NCI-H82 (cell line): ENCODE measurements around the gene ABCG5.

Experiments
- DNase-seq: peaks from one replicate; lab custom pipeline; 2025; lab: John Stamatoyannopoulos, UW

Gene ABCG5

GRCh38 chr2:43838560-43839267, at the start of gene ABCG5, which contains the start of gene ABCG8:
TSS of gene ABCG5 (minus strand) at chr2:43838839. CDS start at chr2:43838679, 160 bp downstream.
TSS of gene ABCG8 (plus strand) at chr2:43838971. CDS start at chr2:43839054, 83 bp downstream.
- no peak for DNase-seq

GRCh38 chr2:43887176-43887575, 48.5 kb upstream of the ABCG5 start:
- no peak for DNase-seq

GRCh38 chr2:43885132-43885632, 46.5 kb upstream of the ABCG5 start:
- peak; percentile 43 for DNase-seq

- DNase-seq = no peak
Observed at GRCh38 chr2:43884689-43885088, 46.0 kb upstream of the ABCG5 start.

- no peak for DNase-seq
Observed at GRCh38 chr2:43882312-43882711, 43.7 kb upstream of the ABCG5 start.

- no peak for DNase-seq
Observed at GRCh38 chr2:43880952-43881351, 42.3 kb upstream of the ABCG5 start.

- no peak for DNase-seq
Observed at GRCh38 chr2:43880471-43880870, 41.8 kb upstream of the ABCG5 start.

GRCh38 chr2:43879261-43879660, 40.6 kb upstream of the ABCG5 start:
- DNase-seq = peak; percentile 35

- peak; percentile 80 for DNase-seq
Observed at GRCh38 chr2:43877782-43878464, 39.3 kb upstream of the ABCG5 start.

- no peak for DNase-seq
Observed at GRCh38 chr2:43874776-43875451, 36.3 kb upstream of the ABCG5 start.

GRCh38 chr2:43872151-43872550, 33.5 kb upstream of the ABCG5 start:
- DNase-seq = no peak

GRCh38 chr2:43855292-43855691, 16.7 kb upstream of the ABCG5 start:
- DNase-seq = no peak

- no peak for DNase-seq
Observed at GRCh38 chr2:43854671-43855070, 16.0 kb upstream of the ABCG5 start.

GRCh38 chr2:43853141-43854081, 14.8 kb upstream of the ABCG5 start:
- no peak for DNase-seq

GRCh38 chr2:43852196-43852730, 13.6 kb upstream of the ABCG5 start:
- DNase-seq = no peak

GRCh38 chr2:43851011-43851980, 12.7 kb upstream of the ABCG5 start:
- no peak for DNase-seq

GRCh38 chr2:43848214-43848613, 9.6 kb upstream of the ABCG5 start:
- no peak for DNase-seq

GRCh38 chr2:43846140-43846793, 7.6 kb upstream of the ABCG5 start:
- no peak for DNase-seq

GRCh38 chr2:43845181-43845580, 6.5 kb upstream of the ABCG5 start:
- DNase-seq = no peak

- no peak for DNase-seq
Observed at GRCh38 chr2:43842866-43843226, 4.2 kb upstream of the ABCG5 start.
